HG02885 (cell line): ENCODE data around the gene MOAP1.
"Not testable (repeated sequence)": the region's sequence is repeated elsewhere in the genome, so short reads cannot be mapped to it uniquely, and the experiment has no call there.

Experiments
- ATAC-seq: cut with Tn5 transposase; IDR thresholded peaks from one replicate; pipeline ENCODE4 v1.9.1; 2021; ENCODE audit warnings: mild to moderate bottlenecking; ENCODE audit not compliant: unreplicated experiment, poor library complexity

The MOAP1 gene

DNA sequence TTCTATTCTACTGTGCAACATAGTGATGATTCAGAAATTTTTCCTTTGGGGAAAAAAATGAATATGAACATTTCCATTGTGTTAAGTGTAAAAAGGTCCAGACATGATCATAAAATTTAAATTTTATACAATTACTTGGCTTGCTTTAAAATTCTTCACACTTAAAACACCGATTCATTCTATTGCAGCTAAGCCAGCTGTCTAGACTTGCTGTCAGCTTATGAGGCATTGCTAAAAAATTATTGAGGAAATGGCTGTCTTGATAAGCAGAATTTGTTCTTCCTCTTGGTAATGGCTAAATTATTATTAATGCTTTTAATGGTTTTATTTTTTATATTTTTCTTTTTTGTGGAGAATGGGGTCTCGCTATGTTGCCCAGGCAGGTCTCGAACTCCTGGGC is 2.3 kb upstream of the MOAP1 start:
- no peak for ATAC-seq

DNA sequence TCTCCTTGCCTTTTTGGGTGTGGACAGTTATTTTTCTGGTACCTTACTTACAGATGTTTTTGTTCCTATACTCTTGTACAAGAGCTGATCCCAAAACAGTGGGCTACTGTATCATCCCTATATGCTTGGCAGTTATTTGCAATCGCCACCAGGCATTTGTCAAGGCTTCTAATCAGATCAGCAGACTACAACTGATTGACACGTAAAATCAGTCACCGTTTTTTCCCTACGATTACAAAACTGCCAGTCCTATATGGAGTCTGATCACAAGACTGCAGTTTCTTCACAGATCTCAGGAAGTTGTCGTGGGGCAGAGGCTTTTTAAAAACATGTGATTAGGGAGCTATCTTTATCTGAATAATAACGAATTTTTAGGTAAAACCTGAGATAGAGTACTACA is 1.8 kb upstream of the MOAP1 start:
- ATAC-seq = no peak

DNA sequence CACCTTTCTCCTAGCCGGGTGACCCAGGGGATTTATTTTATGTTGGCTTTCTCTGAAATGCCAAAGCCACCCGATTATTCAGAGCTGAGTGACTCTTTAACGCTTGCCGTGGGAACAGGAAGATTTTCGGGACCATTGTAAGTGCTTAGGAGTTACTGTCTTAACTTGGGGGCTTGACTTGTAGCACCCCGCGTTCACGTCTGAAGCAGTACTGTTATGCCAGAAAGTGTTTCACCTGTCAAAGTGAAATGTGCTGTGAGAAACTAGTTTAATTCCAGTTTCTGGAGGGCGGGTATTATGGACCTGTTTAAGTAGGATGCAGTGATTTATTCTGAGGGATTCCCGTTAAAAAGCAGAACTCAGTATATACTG is 638 bp upstream of the MOAP1 start:
- no peak for ATAC-seq

DNA sequence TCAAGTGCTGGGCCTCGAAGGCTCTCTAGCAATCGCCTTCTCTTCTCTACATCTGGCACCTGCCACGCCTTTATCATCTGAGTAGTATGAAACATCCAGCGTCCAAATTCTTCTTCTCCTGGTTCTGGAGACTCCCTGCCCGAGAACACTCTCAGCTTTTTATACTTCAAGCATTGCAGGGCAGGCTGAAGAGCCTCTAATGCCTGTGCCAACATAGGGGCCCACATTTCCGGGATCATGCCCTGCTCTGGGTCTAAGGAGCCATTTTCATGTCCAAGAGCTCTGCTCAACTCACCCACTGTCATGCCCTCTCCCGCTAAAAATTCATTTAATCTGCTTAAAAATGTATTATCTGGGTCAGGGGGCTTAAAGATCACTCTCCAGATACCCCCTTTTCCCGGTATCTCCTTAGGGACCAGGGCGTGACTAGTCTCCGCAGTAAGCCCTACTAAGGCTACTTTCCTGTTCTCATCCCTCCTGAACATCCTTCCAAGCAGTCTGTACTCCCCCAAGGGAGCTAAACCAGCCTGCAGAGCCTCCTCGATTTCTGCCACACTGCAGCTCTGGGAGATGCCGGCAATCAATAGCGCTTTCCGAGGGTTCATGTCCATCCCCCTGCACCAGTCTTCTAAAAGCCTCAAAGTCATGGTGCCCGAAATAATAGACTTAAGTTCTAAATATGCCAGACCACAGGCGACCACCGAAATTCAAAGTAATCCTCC is 940 bp downstream of the MOAP1 start:
- no peak for ATAC-seq

DNA sequence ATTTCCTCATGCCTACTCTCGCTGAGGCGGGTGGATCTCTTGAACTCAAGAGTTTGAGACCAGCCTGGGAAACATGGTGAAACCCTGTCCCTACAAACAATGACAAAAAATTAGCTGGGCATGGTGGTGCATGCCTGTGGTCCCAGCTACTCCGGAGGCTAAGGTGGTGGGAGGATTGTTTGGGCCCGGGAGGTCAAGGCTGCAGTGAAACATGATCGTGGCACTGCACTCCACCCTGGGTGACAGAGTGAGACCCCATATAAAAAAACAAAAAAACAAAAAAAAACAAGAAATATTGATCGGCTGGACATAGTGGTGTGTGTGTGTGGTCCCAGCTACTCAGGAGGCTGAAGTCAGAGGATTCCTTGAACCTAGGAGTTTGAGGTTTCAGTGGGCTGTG is 9.2 kb downstream of the MOAP1 start:
- ATAC-seq = no peak

DNA sequence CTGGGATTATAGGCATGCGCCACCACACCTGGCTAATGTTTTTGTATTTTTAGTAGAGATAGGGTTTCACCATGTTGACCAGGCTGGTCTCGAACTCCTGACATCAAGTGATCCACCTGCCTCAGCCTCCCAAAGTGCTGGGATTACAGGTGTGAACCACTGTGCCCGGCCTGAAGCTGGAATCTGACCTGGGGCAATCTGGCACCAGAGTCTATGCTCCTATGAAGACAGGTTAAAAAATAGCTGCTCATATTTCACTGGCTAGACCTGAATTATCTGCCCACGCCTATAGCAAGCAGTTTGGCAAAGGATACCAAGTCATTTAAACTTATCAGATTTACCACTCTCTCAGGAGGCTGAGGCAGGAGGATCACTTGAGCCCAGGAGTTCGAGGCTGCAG is 10.0 kb downstream of the MOAP1 start:
- ATAC-seq = not testable (repeated sequence)

DNA sequence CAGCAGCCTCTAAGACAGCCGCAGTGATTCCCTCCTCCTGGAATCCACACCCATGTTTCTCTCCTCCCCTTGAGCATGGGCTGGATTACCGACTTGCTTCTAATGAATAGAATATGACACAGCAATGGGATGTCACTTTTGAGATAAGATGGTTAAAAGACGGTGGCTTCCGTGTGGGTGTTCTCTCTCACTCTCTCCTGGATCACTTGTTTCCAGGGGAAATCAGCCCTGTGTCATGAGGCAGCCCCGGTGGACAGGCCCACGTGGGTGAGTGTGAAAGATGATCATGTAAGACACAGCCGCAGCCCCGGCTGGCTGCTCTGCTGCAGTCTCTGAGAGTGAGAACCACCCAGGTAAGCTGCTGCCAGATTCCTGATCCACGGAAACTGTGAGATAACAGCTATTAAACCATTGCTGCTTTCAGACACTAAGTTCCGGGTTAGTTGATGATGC is 10.7 kb downstream of the MOAP1 start:
- ATAC-seq = no peak

DNA sequence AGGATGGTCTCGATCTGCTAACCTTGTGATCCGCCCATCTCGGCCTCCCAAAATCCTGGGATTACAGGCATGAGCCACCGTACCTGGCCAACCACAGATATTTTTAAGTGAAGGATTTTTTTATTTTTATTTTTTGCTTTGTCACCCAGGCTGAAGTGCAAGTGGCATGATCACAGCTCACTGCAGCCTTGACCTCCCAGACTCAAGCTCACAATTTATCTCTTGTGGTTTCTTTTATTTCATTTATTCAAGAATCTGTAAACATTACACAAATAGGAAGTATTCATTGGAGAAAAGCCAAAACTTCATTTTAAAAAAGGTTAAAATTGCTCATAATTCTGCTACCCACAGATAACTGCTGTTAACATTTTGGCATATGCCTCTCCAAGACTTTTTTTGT is 13.3 kb downstream of the MOAP1 start:
- no peak for ATAC-seq

DNA sequence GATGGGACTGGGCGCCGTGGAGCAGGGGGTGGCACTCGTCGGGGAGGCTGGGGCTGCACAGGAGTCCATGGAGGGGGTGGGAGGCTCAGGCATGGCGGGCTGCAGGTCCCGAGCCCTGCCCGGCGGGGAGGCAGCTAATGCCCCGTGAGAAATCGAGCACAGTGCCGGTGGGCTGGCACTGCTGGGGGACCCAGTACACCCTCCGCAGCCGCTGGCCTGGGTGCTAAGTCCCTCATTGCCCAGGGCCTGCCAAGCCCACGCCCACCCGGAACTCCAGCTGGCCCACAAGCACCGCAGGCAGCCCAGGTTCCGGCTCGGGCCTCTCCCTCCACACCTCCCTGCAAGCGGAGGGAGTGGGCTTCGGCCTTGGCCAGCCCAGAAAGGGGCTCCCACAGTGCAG is 14.6 kb downstream of the MOAP1 start:
- not testable (repeated sequence) for ATAC-seq

DNA sequence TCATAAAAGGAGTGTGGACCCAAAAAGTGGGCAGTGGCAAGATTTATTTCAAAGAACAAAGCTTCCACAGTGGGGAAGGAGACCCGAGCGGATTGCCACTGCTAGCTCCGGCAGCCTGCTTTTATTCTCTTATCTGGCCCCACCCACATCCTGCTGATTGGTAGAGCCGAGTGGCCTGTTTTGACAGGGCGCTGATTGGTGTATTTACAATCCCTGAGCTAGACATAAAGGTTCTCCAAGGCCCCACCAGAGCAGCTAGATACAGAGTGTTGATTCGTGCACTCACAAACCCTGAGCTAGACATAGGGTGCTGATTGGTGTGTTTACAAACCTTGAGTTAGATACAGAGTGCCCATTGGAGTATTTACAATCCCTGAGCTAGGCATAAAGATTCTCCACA is 15.1 kb downstream of the MOAP1 start:
- not testable (repeated sequence) for ATAC-seq

DNA sequence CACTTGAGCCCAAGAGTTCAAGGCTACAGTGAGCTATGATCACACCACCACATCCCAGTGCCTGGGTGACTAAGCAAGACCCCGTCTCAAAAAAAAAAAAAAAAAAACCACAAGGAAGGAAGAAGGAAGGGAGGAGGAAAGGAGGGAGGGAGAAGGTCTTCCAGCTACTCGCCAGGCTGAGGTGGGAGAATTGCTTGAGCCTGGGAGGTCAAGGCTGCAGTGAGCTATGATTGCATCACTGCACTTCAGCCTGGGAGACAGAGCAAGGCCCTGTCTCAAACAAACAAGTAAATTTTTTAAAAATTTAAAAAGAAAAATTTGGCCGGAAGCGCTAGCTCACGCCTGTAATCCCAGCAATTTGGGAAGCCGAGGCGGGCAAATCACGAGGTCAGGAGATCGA is 16.1 kb downstream of the MOAP1 start:
- not testable (repeated sequence) for ATAC-seq

DNA sequence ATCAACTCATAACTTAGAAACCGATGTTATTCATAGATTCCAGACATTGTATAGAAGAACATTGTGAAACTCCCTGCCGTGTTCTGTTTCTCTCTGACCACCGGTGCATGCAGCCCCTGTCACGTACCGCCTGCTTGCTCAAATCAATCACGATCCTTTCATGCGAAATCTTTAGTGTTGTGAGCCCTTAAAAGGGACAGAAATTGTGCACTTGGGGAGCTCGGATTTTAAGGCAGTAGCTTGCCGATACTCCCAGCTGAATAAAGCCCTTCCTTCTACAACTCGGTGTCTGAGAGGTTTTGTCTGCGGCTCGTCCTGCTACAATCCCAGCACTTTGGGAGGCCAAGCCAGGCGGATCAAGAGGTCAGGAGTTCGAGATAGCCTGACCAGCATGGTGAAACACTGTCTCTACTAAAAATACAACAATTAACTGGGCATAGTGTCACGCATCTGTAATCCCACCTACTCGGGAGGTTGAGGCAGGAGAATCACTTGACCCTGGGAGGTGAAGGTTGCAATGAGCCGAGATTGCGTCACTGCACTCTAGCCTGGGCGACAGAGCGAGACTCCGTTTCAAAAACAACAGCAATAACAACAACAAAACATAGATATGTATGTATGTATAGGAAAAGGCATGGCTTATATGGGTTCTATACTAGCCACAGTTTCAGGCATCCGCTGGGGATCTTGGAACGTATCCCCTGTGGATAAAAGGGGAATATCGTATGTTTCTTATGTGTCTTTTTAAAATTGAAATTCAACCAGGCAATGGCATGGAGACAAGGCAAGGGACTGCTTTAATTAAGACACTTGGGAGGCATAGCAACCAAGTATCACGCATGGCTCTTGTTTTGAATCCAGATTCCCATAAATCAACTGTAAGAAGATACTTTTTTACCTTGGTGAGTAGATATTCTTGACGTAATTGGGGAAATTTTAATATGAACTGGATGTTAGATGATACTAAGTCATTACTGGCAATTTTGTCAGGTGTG is 19.1 kb downstream of the MOAP1 start:
- ATAC-seq = not testable (repeated sequence)

DNA sequence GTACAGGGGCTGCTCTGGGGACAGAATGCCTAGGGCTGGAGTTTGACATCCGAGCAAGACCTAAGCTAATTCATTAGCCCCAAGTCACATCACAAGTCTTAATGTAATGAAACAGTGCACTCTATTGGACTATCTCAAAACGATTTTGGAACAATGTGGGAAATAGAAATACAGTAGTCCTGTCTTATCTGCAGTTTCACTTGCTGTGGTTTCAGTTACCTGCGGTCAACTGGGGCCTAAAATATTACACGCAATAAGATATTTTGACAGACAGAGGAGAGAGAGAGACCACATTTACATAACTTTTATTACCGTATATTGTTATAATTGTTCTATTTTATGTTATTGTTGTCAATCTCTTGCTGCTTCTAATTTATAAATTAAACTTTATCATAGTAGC is 21.1 kb downstream of the MOAP1 start:
- ATAC-seq = no peak

DNA sequence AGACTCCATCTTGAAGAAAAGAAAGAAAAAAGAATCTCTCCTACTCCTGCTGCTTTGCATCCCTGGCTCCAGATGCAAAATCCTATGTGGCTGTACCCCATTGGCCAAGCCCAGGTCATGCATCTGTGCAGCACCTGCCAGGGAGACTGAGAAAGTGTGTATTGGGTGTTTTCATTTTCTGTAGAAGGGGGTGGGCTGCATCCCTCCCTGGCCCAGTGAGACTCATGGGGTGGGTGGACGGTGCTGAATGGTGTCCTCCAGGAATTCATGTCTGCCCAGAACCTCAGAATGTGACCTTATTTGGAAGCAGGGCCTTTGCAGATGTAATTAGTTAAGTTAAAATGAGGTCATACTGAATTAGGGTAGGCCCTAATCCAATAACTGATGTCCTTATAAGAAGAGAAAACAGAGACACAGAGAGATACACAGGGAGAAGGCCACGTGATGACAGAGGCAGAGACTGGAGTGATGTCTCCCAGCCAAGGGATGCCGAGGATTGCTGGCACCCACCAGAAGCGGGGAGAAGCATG is 23.2 kb downstream of the MOAP1 start:
- ATAC-seq = no peak

DNA sequence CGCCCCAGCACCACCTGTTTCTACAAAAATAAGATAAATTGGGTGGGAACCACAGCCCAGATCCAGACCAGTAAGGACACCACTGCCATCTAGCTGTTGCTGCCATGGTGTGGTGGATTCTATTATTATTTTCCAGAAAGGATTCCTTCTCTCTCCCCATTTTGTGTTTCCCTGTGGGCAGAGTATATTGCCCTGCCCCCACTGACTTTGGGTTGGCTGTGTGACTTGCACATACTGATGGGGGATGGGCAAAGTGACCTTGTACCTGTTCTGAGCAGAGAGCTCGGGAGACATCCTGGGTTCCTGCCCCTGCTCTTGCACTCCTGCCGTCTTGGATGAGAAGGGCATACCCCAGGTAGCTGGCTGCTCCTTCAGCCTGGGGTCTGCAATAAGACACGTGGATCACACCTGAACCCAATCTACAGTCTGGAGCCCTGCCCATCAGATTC is 24.3 kb downstream of the MOAP1 start:
- ATAC-seq = no peak

DNA sequence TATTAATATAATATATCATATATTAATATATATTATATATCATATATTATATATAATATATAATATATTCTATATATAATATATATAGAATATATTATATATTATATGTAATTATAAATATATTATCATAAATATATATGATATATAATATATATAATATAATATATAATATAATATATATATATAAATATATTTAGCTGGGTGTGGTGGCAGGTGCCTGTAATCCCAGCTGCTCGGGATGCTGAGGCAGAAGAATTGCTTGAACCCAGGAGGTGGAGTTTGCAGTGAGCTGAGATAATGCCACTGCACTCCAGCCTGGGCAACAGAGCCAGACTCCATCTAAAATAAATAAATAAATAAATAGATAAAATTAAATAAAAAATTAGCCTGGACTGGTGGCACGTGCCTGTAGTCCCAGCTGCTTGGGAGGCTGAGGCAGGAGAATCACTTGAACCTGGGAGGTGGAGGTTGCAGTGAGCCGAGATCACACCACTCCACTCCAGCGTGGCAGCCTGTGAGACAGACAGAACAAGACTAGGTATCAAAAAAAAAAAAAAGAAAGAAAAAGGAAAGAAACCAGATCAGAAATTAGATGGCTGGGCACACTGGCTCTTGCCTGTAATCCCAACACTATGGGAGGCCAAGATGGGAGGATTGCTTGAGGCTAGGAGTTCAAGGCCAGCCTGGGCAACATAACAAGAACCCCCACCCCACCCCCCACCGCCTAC is 24.9 kb downstream of the MOAP1 start:
- ATAC-seq = not testable (repeated sequence)

DNA sequence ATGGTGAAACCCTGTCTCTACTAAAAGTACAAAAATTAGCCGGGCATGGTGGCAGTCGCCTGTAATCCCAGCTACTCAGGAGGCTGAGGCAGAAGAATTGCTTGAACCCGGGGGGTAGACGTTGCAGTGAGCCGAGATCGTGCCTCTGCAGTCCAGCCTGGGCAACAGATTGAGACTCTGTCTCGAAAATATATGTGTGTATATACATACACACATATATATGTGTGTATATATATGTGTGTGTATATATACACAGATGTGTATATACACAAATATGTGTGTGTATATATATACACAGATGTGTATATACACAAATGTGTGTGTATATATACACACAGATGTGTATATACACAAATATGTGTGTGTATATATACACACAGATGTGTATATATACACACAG is 26.3 kb downstream of the MOAP1 start:
- ATAC-seq = not testable (repeated sequence)

DNA sequence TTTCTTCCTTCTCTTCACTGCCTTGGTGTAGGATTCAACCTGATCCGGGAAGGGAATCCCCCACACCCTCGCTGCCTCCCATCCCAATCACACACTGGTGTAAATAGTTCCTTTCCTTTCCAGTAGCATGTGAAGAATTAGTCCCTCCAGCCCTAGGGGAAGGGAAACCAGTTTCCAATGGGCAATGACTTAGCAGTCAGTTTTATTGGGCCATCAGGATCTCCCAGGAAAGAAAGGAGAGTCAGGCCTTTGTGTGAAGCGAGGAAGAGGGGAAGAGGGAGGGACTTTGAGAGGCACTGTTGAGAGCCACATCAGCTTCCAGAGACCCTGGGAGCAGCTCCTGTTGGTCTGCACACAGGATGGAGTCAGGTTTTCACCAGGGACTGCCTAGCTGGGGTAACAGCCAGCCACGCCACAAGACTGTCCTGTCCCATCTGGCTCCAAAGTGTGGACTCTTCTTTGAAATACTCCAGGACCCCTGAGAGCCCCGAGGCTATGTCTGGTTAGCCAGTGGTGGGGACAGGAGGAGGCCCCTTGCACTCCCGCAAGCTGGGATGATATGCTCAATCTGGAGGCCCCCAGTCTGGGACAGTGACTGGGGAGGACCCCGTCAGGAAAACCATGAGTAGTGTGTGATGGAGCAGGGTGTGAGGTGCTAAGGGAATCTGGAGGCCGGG is 27.9 kb downstream of the MOAP1 start:
- ATAC-seq = no peak

DNA sequence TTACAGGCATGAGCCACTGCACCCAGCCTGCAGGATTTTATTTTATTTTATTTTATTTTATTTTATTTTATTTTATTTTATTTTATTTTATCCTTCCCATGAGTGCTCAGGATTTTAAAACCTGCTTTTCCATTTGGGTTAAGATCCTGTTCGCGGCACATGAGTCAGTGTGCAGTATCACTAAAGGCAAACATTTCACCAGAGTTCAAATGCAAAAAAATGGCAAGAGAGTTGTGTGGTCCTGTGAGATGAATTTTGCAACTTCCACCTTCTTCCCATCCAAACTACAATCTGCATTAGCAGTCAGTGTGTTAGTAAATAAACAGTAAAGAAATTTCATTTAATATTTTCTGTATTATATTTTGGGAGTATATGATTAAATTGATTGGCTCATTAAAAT is 29.0 kb downstream of the MOAP1 start:
- no peak for ATAC-seq

DNA sequence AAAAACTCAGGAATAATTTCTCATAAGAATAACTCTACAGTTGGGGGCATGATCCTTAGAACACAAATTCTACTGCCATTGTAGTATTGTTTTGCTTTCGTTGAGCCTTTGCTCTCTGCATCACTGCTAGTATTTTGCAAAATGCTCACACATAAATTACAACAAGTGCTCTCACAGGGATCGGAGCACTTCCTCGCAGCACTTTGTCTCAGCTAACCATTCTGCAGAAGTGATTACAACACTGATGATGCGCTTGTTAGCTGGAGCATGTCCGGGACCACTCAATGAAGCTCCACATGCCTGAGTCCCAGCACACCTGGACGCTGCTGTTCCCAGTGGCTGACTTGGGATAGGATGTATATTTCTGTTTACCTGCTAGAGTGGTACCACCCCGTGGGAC is 31.6 kb downstream of the MOAP1 start:
- ATAC-seq = no peak
